NCI-H1092 (cell line): Measurements from ENCODE around the gene RBM45.
"Not testable (repeated sequence)": the region's sequence is repeated elsewhere in the genome, so short reads cannot be mapped to it uniquely, and the experiment has no call there.

Experiments used
- DNase-seq: peaks from one replicate; lab custom pipeline; 2025; lab: John Stamatoyannopoulos, UW

RBM45 gene, protein sequence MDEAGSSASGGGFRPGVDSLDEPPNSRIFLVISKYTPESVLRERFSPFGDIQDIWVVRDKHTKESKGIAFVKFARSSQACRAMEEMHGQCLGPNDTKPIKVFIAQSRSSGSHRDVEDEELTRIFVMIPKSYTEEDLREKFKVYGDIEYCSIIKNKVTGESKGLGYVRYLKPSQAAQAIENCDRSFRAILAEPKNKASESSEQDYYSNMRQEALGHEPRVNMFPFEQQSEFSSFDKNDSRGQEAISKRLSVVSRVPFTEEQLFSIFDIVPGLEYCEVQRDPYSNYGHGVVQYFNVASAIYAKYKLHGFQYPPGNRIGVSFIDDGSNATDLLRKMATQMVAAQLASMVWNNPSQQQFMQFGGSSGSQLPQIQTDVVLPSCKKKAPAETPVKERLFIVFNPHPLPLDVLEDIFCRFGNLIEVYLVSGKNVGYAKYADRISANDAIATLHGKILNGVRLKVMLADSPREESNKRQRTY

DNA sequence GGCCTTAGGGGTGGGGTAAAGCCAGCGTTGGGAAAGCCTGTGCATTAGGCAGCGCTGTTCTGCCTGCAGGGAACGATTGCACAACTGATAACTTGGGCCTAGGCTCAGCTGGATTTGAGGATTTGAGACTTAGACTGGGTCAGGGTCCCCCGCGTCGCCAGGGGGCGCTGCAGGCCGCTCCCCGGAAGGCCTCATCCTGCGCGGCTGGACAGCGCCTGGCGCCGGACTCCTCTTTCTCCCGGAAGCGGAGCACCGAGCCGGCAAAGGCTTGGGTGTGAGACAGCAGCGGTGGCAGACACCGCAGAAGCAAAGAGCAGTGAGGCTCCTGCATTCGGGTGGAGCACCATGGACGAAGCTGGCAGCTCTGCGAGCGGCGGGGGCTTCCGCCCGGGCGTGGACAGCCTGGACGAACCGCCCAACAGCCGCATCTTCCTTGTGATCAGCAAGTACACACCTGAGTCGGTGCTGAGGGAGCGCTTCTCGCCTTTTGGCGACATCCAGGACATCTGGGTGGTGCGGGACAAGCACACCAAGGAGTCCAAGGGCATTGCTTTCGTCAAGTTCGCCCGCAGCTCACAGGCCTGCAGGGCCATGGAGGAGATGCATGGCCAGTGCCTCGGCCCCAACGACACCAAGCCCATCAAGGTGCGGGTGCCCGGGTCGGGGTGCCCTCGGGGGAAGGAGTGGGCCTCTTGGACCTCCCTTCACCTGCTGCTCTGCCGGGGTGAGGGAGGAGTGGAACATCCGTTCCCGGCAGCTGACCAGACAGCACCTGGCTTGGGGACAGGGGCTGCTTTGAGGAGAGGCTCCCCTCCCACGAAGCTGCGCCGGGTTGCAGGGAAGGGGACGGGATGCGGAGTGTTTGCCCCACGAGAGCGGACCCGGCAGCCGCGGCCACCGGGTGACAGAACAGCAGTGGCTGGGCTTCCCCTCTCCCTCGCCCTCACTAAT lies at the start of gene RBM45:
Gene RBM45 (plus strand): TSS at position 236 of the 951 bp plus-strand sequence. CDS start 110 bp downstream, at position 346.
- peak; percentile 76 for DNase-seq

DNA sequence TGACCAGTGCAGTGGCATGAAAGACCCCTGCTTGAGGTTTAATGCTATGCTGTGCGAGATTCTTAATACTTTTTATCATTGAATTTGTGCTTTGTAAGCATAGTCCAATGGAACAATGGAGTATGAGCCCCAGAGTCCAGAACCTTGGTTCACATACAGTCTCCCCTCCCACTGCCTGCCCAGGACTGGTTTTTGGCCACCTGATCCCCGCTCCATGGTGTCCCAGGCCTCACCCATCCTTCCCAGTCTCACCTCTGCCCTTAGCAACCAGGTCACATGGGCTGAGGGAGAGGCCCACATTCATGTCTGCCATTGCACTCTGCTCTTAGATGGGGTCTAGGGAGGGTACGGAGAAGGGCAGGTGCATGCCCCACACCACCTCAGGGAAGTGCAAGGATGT lies 45.9 kb upstream of the RBM45 start:
- DNase-seq, result no peak

DNA sequence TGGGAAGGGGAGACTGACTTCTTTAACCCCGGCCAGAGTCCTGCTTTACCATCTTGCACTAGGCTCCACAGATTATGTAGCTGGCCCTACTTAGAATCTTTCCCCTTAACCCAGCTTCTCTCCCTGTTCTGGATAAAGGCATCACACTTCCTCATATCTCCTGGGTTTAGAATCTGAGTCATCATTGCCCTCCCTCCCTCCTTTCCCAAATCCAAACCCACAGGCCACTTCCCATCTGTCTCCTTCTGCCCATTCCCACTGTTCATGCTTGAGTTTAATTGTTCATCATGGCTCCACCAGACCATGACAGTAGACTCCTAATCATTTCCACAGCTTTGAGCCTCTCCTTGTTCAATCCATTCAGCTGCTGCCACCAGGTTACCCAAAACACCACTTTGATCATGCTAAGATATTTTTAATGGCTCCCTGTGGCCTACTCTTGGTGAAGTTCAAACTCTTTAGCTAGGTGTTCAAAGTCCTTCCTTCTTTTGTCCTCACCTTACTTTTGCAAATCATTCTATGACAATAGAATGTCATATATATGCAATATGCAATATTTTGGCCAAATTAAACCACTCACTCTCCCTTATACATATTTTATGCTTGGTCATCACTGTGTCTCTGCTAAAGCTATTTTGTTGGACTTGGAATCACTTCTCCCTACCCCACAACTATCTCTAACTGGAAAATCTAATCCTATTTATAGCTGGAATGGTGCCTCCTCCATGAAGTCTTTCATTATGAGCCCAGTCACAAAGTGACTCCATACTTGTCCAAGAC lies 45.2 kb upstream of the RBM45 start:
- no peak for DNase-seq

DNA sequence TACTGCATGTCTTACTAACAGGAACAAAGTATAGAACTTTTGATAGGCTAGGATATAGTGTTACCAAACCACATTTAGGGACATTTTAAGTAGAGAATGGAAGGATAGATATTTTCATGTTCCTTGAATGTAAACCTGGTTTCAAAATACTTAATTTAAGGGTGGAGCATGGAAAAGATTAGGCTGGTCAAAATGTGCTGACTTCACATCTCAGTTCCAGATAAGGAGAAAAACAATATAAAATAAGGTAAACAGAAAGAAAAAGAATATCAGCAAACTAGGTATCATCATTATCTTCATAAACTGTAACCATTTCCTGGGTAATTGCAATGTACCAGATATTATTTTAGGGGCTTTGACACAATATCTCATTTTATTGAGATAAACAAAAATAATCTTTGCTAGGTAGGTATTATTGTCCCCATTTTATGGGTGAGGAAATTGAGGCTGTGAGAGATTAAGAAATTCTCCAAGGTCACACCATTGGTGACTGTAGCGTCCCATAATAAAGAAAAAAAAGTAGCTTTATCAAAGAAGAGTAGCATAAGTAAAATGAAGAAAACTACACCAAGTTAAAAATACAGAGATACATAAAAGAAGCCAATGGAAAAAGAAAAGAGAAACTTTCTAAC lies 43.3 kb upstream of the RBM45 start:
- DNase-seq, result no peak

DNA sequence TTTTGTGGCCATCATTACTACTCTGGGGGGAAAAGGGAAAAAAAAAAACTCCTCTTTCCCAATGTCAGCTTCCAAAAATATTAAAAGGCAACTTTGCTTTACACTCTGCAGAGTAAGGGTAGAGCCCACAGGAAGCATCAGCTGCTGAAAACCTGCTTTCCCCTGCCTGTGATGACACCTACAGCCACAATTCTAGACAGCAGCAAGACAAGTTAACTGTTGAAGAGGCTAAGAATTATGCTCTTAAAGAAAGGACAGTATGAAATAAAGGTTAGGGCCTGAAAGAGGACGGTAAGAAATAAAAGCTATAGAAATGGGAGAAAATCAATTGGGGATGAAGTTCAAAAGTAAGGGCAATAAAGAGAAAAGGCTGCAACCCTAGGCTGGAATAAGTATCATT lies 42.7 kb upstream of the RBM45 start:
- DNase-seq, result no peak

DNA sequence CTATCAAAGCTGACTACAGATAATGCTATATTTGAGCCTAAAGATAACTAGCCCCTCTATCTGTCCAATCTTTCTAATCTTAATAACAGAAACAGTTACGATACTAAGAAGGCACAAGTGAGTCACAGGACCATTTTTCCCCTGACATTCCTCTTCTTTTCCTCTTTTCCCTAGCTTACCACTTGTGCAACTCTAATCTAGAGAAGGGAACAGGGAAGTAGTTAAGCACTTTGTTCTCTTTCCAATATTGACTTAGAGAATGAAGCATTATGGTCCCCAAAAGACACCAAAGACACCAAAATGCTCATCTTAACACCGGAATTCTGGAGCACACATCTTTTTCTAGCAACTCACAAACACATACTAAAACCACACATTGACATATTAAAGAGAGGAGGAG lies 41.4 kb upstream of the RBM45 start:
- no peak for DNase-seq

DNA sequence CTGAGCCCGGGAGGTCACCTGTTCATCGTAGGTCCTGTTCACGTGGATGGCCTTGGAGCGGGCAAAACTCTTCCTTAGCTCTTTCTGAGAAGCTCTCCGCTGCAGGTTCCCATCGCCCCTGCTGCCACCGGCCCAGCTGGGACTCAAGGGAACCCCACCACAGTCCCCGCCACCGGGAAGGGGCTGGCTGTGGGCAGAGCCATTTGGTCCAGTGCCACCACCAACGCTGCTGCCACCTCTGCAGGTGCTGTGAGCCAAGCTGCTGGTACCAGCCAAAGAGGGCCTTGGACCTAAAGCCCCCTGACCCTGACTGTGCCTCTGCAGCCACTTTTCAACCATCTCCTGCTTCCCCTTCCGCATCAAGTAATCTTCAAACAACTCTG lies 40.2 kb upstream of the RBM45 start:
- DNase-seq, result no peak

DNA sequence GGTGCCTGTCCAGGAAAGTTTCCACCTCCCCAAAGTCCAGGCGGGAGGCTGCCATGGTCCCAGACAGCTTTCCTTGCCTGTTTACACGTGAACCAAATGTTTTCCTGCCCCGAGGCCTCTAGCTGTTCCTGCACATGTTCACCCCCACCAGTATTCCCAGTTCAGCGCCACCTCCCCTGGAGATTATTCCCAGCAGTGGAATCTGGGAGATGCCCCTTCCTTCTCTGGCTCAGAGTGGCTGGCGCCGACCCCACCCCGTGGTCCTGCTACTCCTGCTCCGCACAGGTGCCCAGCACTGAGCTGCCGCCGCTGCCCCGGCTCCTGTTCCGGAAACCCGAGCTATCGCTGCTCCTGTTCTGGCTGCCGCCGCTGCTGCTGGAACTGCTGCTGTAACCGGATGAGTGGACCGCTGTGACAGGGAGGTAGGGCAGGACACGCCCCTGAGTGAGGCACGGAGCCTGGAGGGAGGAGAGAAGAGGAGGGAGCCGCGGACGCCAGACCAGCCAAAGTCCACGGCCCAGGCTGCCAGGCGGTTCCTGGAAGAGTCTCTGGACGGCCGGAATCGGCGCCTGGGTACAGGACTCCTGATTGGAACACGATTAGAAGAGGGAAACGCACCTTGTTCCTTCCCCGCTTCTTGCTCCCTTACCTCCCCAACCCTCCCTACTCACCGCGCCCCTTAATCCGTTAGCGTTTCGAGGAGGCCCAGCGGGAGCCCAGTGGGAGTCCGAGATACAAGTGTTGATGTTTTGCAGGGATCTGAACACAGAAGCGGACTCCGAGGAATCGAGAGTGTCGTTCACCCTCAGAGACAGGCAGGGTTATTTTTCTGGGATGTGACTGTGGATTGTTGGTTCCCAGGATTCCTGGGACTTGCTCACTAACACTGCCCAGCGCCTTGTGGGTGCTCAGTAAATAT lies 39.6 kb upstream of the RBM45 start, which contains the start of gene PDE11A:
Gene PDE11A (minus strand): TSS at position 395 of the 919 bp plus-strand sequence. CDS start 340 bp downstream, at position 55.
- DNase-seq, result peak; percentile 69

DNA sequence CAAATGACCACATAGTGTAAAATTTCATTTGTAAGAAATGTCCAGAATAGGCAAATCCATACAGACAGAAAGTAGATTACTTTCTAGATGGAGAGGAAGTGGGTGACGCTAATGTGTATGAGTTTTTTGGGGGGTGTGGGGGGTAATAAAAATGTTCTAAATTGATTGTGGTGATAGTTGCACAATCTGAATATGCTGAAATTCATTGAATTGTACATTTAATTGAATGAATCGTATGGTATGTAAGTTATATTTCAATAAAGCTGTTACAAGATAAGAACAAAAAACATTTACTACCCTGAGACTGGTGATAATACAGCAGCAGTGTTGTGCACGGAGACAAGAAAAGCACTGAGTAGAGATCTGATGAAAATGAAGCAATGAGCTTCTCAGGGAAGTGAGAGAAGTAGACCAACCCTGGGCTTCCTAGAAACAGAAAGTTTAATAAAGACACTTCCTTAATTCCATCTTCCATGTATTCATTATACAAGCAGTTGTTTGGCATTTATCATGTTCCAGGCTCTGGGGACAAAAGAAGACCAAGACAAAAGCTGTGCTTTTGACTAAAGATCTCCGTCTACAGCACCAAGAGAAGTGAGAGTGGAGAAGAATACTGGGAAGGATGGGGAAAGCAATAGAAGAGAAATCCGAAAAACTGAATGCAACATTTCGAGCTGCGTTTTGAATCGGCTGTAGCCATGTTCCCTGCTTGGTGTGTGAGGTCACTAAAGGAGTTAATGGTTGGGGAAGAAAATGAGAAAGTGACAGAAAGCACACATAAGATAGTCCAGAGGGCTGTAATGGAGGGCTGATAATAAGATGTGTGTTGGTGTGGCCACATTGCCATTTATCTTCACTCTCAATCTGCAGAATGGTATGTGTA lies 37.9 kb upstream of the RBM45 start:
- no peak for DNase-seq

DNA sequence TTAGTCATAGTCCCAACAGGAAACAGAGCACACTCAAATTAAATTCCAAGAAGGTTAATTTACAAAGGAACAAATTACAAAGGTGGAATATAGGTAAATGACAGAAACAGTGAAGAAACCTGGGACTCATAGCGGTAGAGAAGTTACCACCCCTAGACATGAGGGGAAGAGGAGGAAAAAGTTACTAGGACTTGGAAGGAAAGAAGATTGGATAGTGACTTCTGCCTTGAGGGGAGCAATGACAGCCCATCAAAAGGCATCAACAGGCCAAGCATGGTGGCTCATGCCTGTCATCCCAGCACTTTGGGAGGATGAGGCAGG lies 37.3 kb upstream of the RBM45 start:
- no peak for DNase-seq

DNA sequence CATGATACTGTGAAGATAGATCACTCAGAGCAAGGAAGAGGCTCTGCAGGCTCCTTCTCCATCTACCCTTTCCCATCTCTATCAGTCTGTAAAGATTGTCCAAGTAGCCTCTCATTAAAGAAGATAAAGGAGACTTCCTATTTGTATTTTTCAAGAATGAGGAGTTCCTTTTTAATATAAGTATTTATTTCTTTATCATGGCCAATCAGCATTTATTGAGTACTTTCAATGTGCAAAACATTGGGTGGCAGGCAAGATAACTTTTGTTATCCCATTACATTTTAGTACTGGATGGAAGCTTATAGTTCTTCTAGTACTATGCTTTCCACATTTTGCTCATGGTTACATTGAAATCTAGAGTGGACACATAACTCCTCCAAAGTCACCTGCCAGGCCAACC lies 36.1 kb upstream of the RBM45 start:
- no peak for DNase-seq

DNA sequence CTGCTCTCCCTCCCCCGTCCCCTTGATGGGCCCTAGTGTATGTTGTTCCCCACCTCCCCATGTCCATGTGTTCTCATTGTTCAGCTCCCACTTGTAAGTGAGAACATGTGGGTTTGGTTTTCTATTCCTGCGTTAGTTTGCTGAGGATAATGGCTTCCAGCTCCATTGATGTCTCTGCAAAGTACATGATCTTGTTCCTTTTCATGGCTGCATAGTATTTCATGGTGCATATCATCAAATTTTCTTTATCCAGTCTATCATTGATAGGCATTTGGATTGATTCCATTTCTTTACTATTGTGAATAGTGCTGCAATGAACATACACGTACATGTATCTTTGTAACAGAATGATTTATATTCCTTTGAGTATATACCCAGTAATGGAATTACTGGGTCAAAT lies 33.0 kb upstream of the RBM45 start:
- DNase-seq, result not testable (repeated sequence)

DNA sequence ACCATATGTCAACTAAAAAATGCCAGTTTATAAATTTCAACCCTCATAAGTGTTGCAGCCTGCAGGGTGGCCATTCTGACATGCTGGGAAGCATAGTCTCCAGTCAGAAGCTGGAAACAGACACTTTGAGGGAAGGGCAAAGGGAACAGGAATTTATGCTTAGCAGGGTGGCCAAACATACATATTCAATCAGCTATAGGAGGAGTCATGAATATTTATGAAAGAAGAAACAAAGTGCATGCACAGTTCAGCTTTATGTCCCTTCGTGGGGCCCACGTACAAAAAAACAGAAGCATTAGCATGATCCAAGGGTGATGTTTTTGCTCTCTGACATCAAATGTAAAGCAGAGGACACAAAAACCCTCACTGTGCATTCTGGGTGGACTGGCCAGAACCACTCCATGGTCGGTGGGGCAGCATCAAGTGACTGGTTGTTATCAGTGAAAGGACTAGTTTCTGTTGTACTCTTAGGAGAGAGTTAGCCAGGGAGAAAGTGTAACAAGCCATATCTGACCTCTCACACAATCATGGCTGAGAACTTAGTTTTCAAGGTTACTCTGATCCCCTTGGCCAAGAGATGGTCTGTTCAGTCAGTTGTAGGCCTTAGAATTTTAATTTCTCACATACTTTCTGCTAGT lies 29.7 kb upstream of the RBM45 start:
- no peak for DNase-seq

DNA sequence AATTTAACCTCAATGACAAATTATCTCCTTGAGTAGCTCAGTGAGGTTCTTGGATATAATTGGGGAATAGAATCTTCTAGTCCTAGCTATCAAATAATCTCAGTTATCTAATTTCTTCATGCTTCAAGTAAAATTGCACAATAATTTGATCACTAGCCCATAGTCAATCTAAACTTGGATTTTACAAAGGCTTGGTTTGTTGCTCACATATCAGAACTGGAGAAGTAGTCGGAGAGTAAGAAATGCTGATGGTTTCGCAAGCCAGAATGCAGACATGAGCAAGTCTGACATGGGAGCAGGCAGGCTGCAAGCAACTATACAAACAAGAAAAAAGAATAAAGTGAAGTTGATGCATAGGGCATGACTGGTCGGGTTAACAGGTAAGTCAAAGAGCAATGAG lies 28.0 kb upstream of the RBM45 start:
- no peak for DNase-seq

DNA sequence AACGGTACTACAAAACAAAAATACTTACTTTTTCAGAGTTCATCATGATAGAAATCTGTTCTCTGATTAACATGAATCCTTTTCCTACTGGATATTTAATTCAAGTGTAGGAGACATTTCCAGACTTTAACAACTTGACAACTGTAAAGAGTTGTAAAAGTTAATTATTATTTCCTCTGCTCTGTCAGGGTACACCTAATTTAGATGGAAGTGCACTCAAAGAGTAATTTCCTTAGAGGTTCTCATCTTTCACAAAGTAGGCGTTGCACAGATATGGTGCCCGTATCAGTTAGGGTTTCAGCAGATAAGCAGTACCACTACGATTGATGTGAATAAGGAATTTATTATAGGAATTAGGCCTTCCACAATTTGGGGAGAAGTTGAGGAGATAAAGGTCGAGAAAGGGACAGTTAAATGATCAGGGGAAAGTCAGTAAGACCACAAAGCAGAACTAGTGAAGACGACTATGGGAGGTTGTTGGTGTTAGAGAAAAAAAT lies 23.4 kb upstream of the RBM45 start:
- no peak for DNase-seq

DNA sequence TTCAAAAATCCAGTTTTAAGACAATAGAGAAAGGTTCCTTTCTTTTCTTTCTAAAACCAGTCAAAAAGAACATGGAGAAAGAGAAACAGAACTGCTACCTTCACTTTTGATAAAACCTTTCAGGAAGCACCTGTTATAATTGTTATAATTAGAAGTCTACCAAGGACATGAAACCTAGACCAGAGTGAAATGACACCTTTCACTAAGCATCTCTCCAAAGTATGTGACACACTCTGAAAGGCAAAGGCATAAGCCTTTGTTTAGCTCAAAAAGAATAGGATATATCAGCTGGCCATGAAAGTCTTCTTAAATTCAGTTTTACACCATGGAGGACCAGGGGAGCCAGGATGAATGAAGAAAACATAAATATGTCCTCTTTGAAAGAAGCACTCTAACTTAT lies 18.8 kb upstream of the RBM45 start:
- no peak for DNase-seq

DNA sequence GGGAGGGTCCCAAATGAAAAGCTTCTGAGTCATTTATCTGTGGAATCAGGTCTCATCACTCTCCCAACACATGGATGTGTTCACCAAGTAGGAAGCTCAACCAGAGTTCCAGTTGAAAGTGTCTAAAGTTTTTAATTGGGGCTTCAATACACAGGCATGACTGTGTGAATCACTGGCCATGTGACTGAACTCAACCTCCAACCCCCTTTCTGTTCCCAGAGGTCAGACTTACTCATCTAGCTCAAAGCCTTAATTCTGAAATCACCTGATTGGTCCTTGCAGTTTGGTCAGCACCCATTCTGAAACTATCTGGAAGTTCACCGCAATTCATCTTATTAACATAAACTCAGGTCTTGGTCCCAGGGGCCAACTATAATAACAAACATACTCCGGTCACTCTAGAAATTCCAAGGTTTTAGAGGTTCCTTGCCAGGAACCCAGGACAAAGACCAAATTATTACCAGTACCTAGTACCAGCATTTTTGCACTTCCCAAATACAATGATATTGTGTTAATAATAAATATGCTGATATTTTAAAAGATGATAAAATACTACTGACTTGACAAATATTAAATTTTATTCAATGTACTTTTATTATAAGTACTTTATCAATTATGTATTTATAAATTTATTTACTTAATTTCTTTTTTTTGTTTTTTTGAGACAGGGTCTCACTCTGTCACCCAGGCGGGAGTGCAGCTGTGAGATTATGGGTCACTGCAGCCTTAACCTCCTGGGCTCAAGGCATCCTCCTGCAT lies 10.7 kb upstream of the RBM45 start:
- no peak for DNase-seq

DNA sequence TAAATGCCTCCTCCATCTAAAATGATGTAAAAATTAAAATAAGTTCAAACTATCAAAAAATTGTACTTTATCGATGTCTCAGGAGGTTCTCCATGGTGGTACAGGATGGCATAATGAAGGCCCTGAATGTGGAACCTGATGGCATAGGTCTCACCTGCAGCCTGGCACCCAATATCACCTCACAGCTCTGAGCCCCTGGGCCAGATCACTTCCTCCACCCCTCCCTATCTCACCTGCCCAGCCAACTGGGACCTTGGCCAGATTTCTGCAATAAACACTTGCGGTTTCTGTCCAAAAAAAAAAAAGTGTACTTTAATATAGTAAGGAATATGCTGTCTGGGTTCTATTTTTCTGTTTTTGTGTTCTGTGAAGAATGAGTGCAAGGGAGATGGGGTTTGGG lies 6.7 kb upstream of the RBM45 start:
- no peak for DNase-seq
